Neural cell (in vitro differentiated cells): ENCODE results near the gene RD3L. TPM values are rescaled to one million over a fixed set of nuclear protein-coding genes. Genes with fewer than 3 reads are reported as not detected.

Experiments
- H2AFZ ChIP-seq: fragments of 200-600, 300-800 bp; sonication (generic), shearing (Covaris generic); 2 replicates; pipeline ENCODE4 v1.6.0; 2014; ENCODE audit warnings: low read depth, mild to moderate bottlenecking, antibody characterized with exemption, low read length, moderate library complexity
- H3F3A ChIP-seq: fragments of 200-600 bp; shearing (Covaris generic); 2 replicates; pipeline ENCODE4 v1.6.1; 2016; ENCODE audit warnings: mild to moderate bottlenecking, moderate library complexity, mixed read lengths, antibody characterized with exemption, low read length; ENCODE audit not compliant: insufficient read depth, poor library complexity, severe bottlenecking
- H3K27ac ChIP-seq: fragments of 200-600, 300-800 bp; sonication (generic), shearing (Covaris generic); 2 replicates; pipeline ENCODE4 v1.5.1; 2014; ENCODE audit warnings: mild to moderate bottlenecking, low read length, moderate library complexity
- H3K27me3 ChIP-seq: fragments of 300-800, 200-600 bp; sonication (generic), shearing (Covaris generic); 2 replicates; pipeline ENCODE4 v1.6.0; 2014; ENCODE audit warnings: mild to moderate bottlenecking, low read depth, low read length, moderate library complexity; ENCODE audit not compliant: insufficient read depth
- H3K36me3 ChIP-seq: fragments of 300-800, 200-600 bp; sonication (generic), shearing (Covaris generic); 2 replicates; pipeline ENCODE4 v1.5.1; 2014; ENCODE audit warnings: mild to moderate bottlenecking, antibody characterized with exemption, low read length, moderate library complexity; ENCODE audit not compliant: insufficient read depth
- H3K4me2 ChIP-seq: fragments of 300-800, 200-600 bp; sonication (generic), shearing (Covaris generic); 2 replicates; pipeline ENCODE4 v1.6.0; 2014; ENCODE audit warnings: mild to moderate bottlenecking, low read length
- H3K4me3 ChIP-seq: fragments of 300-800, 200-600 bp; sonication (generic), shearing (Covaris generic); 2 replicates; pipeline ENCODE4 v1.5.1; 2014; ENCODE audit warnings: mild to moderate bottlenecking, low read length, moderate library complexity
- H3K79me2 ChIP-seq: fragments of 200-600 bp; shearing (Covaris generic); replicated peaks from 2 replicates; pipeline ENCODE4 v1.6.0; 2014; ENCODE audit warnings: mild to moderate bottlenecking, low read length, moderate library complexity; ENCODE audit not compliant: insufficient read depth
- H3K9ac ChIP-seq: fragments of 300-800, 200-600 bp; sonication (generic), shearing (Covaris generic); 2 replicates; pipeline ENCODE4 v1.6.1; 2016; ENCODE audit warnings: mild to moderate bottlenecking, low read length, mixed read lengths
- H3K9me2 ChIP-seq: fragments of 200-600 bp; shearing (Covaris generic); 2 replicates; pipeline ENCODE4 v1.6.1; 2016; ENCODE audit warnings: mild to moderate bottlenecking, low read length, mixed read lengths; ENCODE audit not compliant: insufficient read depth
- H3K9me3 ChIP-seq: fragments of 200-600, 300-800 bp; sonication (generic), shearing (Covaris generic); 2 replicates; pipeline ENCODE4 v1.6.1; 2016; ENCODE audit warnings: mild to moderate bottlenecking, mixed run types, low read length, moderate library complexity, mixed read lengths
- H4K20me1 ChIP-seq: fragments of 200-600 bp; shearing (Covaris generic); 2 replicates; pipeline ENCODE4 v1.6.1; 2016; ENCODE audit warnings: mild to moderate bottlenecking, mixed run types; ENCODE audit not compliant: insufficient read depth
- EP300 ChIP-seq: fragments of 450-650 bp; conservative IDR thresholded peaks from 2 replicates; pipeline ENCODE4 v1.6.1; 2014; ENCODE audit warnings: antibody characterized with exemption, mild to moderate bottlenecking, moderate library complexity; ENCODE audit not compliant: poor library complexity, severe bottlenecking
- EZH2 ChIP-seq: fragments of 200-600, 300-800 bp; shearing (Covaris generic), sonication (generic); IDR thresholded peaks from 2 replicates; pipeline ENCODE4 v1.6.1; 2014; ENCODE audit warnings: antibody characterized with exemption, low read length, borderline replicate concordance, mild to moderate bottlenecking; ENCODE audit not compliant: insufficient read depth, poor library complexity, severe bottlenecking
- MXI1 ChIP-seq: fragments of 450-650 bp; conservative IDR thresholded peaks from 2 replicates; pipeline ENCODE4 v1.6.1; 2014; ENCODE audit warnings: antibody characterized with exemption, mild to moderate bottlenecking; ENCODE audit not compliant: poor library complexity, severe bottlenecking
- POLR2AphosphoS5 ChIP-seq: IDR thresholded peaks from 2 replicates; pipeline ENCODE4 v1.6.1; 2012
- RAD21 ChIP-seq: fragments of 450-650 bp; conservative IDR thresholded peaks from 2 replicates; pipeline ENCODE4 v1.6.1; 2014; ENCODE audit warnings: antibody characterized with exemption, mild to moderate bottlenecking, moderate library complexity
- SMC3 ChIP-seq: fragments of 450-650 bp; conservative IDR thresholded peaks from 2 replicates; pipeline ENCODE4 v1.6.1; 2014; ENCODE audit warnings: antibody characterized with exemption, mild to moderate bottlenecking, moderate library complexity; ENCODE audit not compliant: poor library complexity
- TAF1 ChIP-seq: IDR thresholded peaks from 2 replicates; pipeline ENCODE4 v1.6.1; 2012; ENCODE audit warnings: low read depth
- polyA plus RNA-seq: library from polyadenylated mRNA; depleted of rRNA; stranded (reverse); fragments of >200 nt; gene quantifications from 2 replicates; pipeline ENCODE4 v1.2.3, GENCODE V29; 2014
- TF ChIP-seq, protein P1 (sequence below): IDR thresholded peaks from 2 replicates; pipeline ENCODE4 v1.6.1; 2012; ENCODE audit warnings: borderline replicate concordance
- TF ChIP-seq, protein P2 (sequence below): fragments of 450-650 bp; IDR thresholded peaks from 2 replicates; pipeline ENCODE4 v1.5.1; 2014; ENCODE audit warnings: antibody characterized with exemption, mild to moderate bottlenecking, moderate library complexity; ENCODE audit not compliant: poor library complexity, severe bottlenecking

The RD3L gene
- polyA plus RNA-seq, 1 donor from 2014 or later, result 0.69 TPM

DNA sequence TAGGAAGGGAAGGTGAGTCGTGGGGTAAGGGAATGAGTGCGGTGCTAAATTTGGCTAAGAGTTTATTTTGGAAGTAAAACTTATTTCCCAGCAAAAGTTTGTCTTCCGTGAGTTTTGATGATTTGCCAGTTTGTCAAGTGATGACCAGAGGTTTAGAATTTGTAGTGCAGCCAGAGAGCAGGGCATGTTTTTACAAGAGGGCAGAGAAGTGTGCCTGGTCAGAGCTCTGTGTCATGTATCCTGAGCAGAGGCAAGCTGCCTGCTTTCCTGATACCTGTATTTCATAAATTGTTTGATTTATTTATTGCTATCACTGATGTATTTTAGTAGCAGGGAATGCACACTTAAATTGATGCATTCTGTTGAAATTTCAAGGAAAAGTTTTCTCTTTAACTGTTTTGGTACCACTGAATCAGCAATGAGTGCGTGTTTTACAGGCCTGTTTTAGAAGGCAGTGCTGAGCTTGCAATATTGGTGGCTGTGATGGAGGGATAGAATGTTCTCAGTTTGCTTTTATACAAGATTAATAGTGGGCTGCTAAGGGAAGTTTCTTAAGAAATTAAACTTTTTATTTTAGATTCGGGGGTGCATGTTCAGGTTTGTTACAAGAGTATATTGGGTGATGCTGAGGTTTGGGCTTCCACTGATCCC is 19.7 kb upstream of the RD3L start:
- Histone ChIP-seq H3F3A (no peaks in the 10 kb centered on the region), H3K9ac (no peak overlapping the region), H3K4me3 (no peak overlapping the region), H3K79me2 (no peaks in the 10 kb centered on the region), H2AFZ (no peak overlapping the region), H3K27ac (no peak overlapping the region), H3K4me2 (no peak overlapping the region), H4K20me1 (no peaks in the 10 kb centered on the region), H3K9me2 (no peaks in the 10 kb centered on the region), H3K9me3 (no peaks in the 10 kb centered on the region), H3K27me3 (no peaks in the 10 kb centered on the region), H3K36me3 (no peaks in the 10 kb centered on the region)
- TF ChIP-seq MXI1 (no peak), RAD21 (no peak), EP300 (no peak), POLR2AphosphoS5 (no peak), EZH2 (no peak), TAF1 (no peak), SMC3 (no peak)
- TF ChIP-seq, protein P1, sequence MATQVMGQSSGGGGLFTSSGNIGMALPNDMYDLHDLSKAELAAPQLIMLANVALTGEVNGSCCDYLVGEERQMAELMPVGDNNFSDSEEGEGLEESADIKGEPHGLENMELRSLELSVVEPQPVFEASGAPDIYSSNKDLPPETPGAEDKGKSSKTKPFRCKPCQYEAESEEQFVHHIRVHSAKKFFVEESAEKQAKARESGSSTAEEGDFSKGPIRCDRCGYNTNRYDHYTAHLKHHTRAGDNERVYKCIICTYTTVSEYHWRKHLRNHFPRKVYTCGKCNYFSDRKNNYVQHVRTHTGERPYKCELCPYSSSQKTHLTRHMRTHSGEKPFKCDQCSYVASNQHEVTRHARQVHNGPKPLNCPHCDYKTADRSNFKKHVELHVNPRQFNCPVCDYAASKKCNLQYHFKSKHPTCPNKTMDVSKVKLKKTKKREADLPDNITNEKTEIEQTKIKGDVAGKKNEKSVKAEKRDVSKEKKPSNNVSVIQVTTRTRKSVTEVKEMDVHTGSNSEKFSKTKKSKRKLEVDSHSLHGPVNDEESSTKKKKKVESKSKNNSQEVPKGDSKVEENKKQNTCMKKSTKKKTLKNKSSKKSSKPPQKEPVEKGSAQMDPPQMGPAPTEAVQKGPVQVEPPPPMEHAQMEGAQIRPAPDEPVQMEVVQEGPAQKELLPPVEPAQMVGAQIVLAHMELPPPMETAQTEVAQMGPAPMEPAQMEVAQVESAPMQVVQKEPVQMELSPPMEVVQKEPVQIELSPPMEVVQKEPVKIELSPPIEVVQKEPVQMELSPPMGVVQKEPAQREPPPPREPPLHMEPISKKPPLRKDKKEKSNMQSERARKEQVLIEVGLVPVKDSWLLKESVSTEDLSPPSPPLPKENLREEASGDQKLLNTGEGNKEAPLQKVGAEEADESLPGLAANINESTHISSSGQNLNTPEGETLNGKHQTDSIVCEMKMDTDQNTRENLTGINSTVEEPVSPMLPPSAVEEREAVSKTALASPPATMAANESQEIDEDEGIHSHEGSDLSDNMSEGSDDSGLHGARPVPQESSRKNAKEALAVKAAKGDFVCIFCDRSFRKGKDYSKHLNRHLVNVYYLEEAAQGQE, result no peak
- TF ChIP-seq, protein P2, sequence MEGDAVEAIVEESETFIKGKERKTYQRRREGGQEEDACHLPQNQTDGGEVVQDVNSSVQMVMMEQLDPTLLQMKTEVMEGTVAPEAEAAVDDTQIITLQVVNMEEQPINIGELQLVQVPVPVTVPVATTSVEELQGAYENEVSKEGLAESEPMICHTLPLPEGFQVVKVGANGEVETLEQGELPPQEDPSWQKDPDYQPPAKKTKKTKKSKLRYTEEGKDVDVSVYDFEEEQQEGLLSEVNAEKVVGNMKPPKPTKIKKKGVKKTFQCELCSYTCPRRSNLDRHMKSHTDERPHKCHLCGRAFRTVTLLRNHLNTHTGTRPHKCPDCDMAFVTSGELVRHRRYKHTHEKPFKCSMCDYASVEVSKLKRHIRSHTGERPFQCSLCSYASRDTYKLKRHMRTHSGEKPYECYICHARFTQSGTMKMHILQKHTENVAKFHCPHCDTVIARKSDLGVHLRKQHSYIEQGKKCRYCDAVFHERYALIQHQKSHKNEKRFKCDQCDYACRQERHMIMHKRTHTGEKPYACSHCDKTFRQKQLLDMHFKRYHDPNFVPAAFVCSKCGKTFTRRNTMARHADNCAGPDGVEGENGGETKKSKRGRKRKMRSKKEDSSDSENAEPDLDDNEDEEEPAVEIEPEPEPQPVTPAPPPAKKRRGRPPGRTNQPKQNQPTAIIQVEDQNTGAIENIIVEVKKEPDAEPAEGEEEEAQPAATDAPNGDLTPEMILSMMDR, result no peak

DNA sequence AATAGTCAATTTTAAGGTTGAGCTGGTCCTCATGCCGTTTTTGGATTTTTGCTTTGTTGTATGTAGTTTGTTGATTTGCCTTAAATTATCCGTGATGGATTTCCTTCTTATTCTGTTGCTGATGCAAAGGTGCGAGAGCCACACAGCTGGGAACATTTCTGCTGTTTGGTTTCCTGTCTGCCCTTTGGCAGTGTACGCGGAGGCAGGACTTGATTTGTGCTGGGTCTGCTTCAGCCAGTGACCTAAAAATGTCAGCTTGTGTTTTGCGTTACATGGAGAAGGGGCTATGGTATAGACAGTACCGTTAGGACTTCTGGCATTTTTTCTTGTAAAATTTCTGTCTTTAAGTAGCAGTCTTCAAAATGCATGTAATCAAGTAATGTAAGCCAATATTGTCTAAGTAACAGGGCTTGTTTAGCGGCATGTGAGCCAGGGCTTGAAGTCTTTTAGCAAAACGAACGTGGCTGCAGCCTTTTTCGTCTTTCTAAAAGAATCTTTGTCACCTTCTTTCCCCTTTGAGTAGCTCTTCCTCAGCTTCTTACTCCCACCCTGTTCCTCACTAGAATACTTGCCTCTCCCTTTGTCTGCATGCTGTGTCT is 18.2 kb upstream of the RD3L start:
- no peak overlapping the region for H3K9ac ChIP-seq
- TF ChIP-seq, protein P2, result no peak
- TF ChIP-seq, protein P1, result no peak
- TF ChIP-seq MXI1 (no peak), TAF1 (no peak), EP300 (no peak), RAD21 (no peak)
- H3K27me3 ChIP-seq, result no peaks in the 10 kb centered on the region
- no peak overlapping the region for H3K4me3 ChIP-seq
- no peaks in the 10 kb centered on the region for H3F3A ChIP-seq
- H3K9me3 ChIP-seq, result no peaks in the 10 kb centered on the region
- no peaks in the 10 kb centered on the region for H3K36me3 ChIP-seq
- H3K79me2 ChIP-seq, result no peaks in the 10 kb centered on the region
- no peak overlapping the region for H3K4me2 ChIP-seq
- H3K27ac ChIP-seq, result no peak overlapping the region
- no peaks in the 10 kb centered on the region for H3K9me2 ChIP-seq
- no peaks in the 10 kb centered on the region for H4K20me1 ChIP-seq
- H2AFZ ChIP-seq, result no peak overlapping the region
